Measurements from ENCODE around the gene NDEL1.

NDEL1 gene

DNA sequence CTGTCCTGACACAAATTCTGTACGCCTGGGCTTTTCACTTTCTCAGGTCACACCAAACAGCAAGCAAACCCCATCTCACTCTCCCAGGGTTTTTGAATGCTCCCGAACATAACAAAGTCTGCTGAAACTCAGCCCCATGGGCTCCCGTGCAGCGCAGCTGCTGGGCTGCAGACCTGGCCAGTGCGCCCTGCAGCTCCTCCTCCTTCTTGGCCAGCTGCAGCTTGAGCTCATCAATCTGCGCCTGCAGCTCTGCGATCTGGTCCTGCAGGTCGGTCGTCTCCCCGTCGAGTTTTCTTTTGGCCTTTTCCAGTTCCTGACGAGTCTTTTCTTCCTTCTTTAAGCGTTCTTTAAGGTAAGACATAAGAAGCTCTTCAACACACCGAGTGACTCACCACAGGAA lies 70.5 kb downstream of the NDEL1 start:
- DNase-seq, result no peak

GRCh38 chr17:8514801-8515200 lies 79.1 kb downstream of the NDEL1 start:
- DNase-seq, result no peak
